IMR-90 (cell line): ENCODE data around the gene TBATA. TPM values are rescaled to one million over a fixed set of nuclear protein-coding genes. Genes with fewer than 3 reads are reported as not detected.

Source experiments
- ATAC-seq: fragments of 200-7000 bp; cut with Tn5 transposase; 2 replicates; pipeline ENCODE4 v1.9.1; 2020; ENCODE audit warnings: low read depth, mild to moderate bottlenecking, moderate library complexity
- BruUV-seq: library from RNA; stranded (reverse); fragments of 400-500 nt; replicated peaks from 2 replicates; lab custom pipeline; 2021; lab: Mats Ljungman, UMichigan
- CTCF ChIA-PET: fragments of 300-600 bp; formaldehyde crosslinking; extraction: SDS; loops from one replicate; lab custom pipeline; 2021; ENCODE audit warnings: antibody characterized with exemption; lab: Yijun Ruan, JAX
- POLR2A ChIA-PET: fragments of 300-600 bp; sonication (Branson Sonifier 250); formaldehyde crosslinking; loops from one replicate; lab custom pipeline; 2022; ENCODE audit warnings: antibody characterized with exemption; ENCODE audit not compliant: unreplicated experiment; lab: Charles Lee
- DNase-seq: peaks from one replicate; pipeline ENCODE4 v3.0.0; 2013
- H2AFZ ChIP-seq: replicated peaks from 2 replicates; pipeline ENCODE3; 2013; ENCODE audit warnings: low read length, mild to moderate bottlenecking; ENCODE audit not compliant: poor library complexity
- H2AK5ac ChIP-seq: 2 replicates; pipeline ENCODE4 v1.6.1; 2013; ENCODE audit warnings: low read depth, low read length, inconsistent platforms
- H2AK9ac ChIP-seq: replicated peaks from 2 replicates; pipeline ENCODE3; 2013; ENCODE audit warnings: mild to moderate bottlenecking, low read depth, low read length, moderate library complexity; ENCODE audit not compliant: poor library complexity
- H2BK120ac ChIP-seq: 2 replicates; pipeline ENCODE4 v1.6.1; 2013; ENCODE audit warnings: low read depth, low read length, inconsistent platforms
- H2BK15ac ChIP-seq: 3 replicates; pipeline ENCODE4 v1.6.1; 2013; ENCODE audit warnings: low read depth, low read length, inconsistent platforms
- H2BK20ac ChIP-seq: 2 replicates; pipeline ENCODE4 v1.6.1; 2013; ENCODE audit warnings: low read depth, mild to moderate bottlenecking, inconsistent platforms, low read length, moderate library complexity
- H2BK5ac ChIP-seq: 2 replicates; pipeline ENCODE4 v1.6.1; 2013; ENCODE audit warnings: mild to moderate bottlenecking, low read depth, low read length, inconsistent platforms; ENCODE audit not compliant: poor library complexity, severe bottlenecking
- H3K14ac ChIP-seq: replicated peaks from 2 replicates; pipeline ENCODE4 v1.6.1; 2013; ENCODE audit warnings: low read depth, low read length, inconsistent platforms
- H3K18ac ChIP-seq: 2 replicates; pipeline ENCODE4 v1.6.1; 2013; ENCODE audit warnings: low read depth, low read length, control low read depth
- H3K23ac ChIP-seq: 2 replicates; pipeline ENCODE4 v1.6.1; 2013; ENCODE audit warnings: low read depth, low read length, inconsistent platforms
- H3K27ac ChIP-seq: 2 replicates; pipeline ENCODE4 v1.5.1; 2013; ENCODE audit warnings: mild to moderate bottlenecking, control low read depth, low read length; ENCODE audit not compliant: insufficient read depth
- H3K27me3 ChIP-seq: 2 replicates; pipeline ENCODE4 v1.6.1; 2013; ENCODE audit warnings: low read length; ENCODE audit not compliant: control insufficient read depth, insufficient read depth
- H3K36me3 ChIP-seq: 2 replicates; pipeline ENCODE4 v1.6.1; 2013; ENCODE audit warnings: low read length, mixed read lengths; ENCODE audit not compliant: control insufficient read depth, insufficient read depth
- H3K4ac ChIP-seq: 2 replicates; pipeline ENCODE4 v1.6.1; 2013; ENCODE audit warnings: low read depth, low read length, inconsistent platforms
- H3K4me1 ChIP-seq: 2 replicates; pipeline ENCODE4 v1.6.1; 2013; ENCODE audit warnings: low read length, mixed read lengths; ENCODE audit not compliant: control insufficient read depth, insufficient read depth
- H3K4me2 ChIP-seq: 2 replicates; pipeline ENCODE4 v1.6.1; 2013; ENCODE audit warnings: low read depth, mild to moderate bottlenecking, control low read depth, low read length, moderate library complexity
- H3K4me3 ChIP-seq: 2 replicates; pipeline ENCODE4 v1.5.1; 2013; ENCODE audit warnings: low read depth, mild to moderate bottlenecking, control low read depth, low read length, moderate library complexity; ENCODE audit not compliant: insufficient read depth
- H3K56ac ChIP-seq: 2 replicates; pipeline ENCODE4 v1.6.1; 2013; ENCODE audit warnings: low read length, inconsistent platforms; ENCODE audit not compliant: insufficient read depth; ENCODE audit errors: extremely low read depth
- H3K79me1 ChIP-seq, 2 experiments: 2 replicates each; pipeline ENCODE4 v1.6.1; 2013; ENCODE audit warnings: low read length in 2 of 2, inconsistent platforms in 1 of 2, low read depth in 1 of 2
- H3K9ac ChIP-seq: 2 replicates; pipeline ENCODE4 v1.6.1; 2013; ENCODE audit warnings: low read depth, low read length, control low read depth
- H3K9me1 ChIP-seq: 2 replicates; pipeline ENCODE4 v1.6.1; 2013; ENCODE audit warnings: low read length, inconsistent platforms; ENCODE audit not compliant: insufficient read depth
- H3K9me3 ChIP-seq: 2 replicates; pipeline ENCODE4 v1.6.1; 2013; ENCODE audit warnings: low read length; ENCODE audit not compliant: control insufficient read depth, insufficient read depth
- H4K20me1 ChIP-seq: 2 replicates; pipeline ENCODE4 v1.6.1; 2013; ENCODE audit warnings: low read length, inconsistent platforms; ENCODE audit not compliant: insufficient read depth
- H4K5ac ChIP-seq: 2 replicates; pipeline ENCODE4 v1.6.1; 2013; ENCODE audit warnings: mild to moderate bottlenecking, low read depth, low read length, control low read depth
- H4K8ac ChIP-seq, 2 experiments: 2 replicates each; pipeline ENCODE4 v1.6.1; 2013; ENCODE audit warnings: low read depth in 2 of 2, low read length in 2 of 2, control low read depth in 1 of 2, inconsistent platforms in 1 of 2
- H4K91ac ChIP-seq: 2 replicates; pipeline ENCODE4 v1.6.1; 2013; ENCODE audit warnings: low read depth, low read length, inconsistent platforms; ENCODE audit not compliant: insufficient read depth
- ELK1 ChIP-seq: fragments of 150-350 bp; IDR thresholded peaks from 2 replicates; pipeline ENCODE4 v1.6.1; 2016; ENCODE audit warnings: low read depth, mild to moderate bottlenecking, low read length, moderate library complexity, borderline replicate concordance
- MAFK ChIP-seq: IDR thresholded peaks from 2 replicates; pipeline ENCODE4 v1.6.1; 2012; ENCODE audit warnings: low read depth, low read length, improper control_type of control experiment
- MXI1 ChIP-seq: IDR thresholded peaks from 2 replicates; pipeline ENCODE4 v1.6.1; 2012; ENCODE audit warnings: low read depth, mild to moderate bottlenecking, low read length, moderate library complexity, borderline replicate concordance
- POLR2A ChIP-seq: IDR thresholded peaks from 2 replicates; pipeline ENCODE4 v1.6.1; 2012; ENCODE audit warnings: mild to moderate bottlenecking, low read depth, low read length
- RAD21 ChIP-seq: IDR thresholded peaks from 2 replicates; pipeline ENCODE4 v1.6.1; 2012; ENCODE audit warnings: low read length, improper control_type of control experiment
- WGBS, 2 experiments: methylation state at CpG; one replicate each; pipeline versions ENCODE4 v1.1.5 to v1.1.7; 2013; ENCODE audit warnings: missing lambda C conversion rate in 2 of 2; ENCODE audit not compliant: insufficient read length in 1 of 2; ENCODE audit errors: extremely low coverage in 2 of 2; 5-methylcytosine and 5-hydroxymethylcytosine counted together
- dilution Hi-C: fragments of 300-500 bp; cut with HindIII; formaldehyde crosslinking; loops from one replicate; pipeline ENCODE4 v1.14.3; 2018; ENCODE audit warnings: low sequenced_read_pairs; ENCODE audit not compliant: unreplicated experiment
- in situ Hi-C: fragments of 300-500 bp; cut with MboI; formaldehyde crosslinking; loops from 3 replicates; pipeline ENCODE4 v1.14.3; 2019; ENCODE audit warnings: low sequenced_read_pairs, inconsistent platforms, mixed read lengths
- intact Hi-C: fragments of 100-400 bp; cut with micrococcal nuclease; formaldehyde crosslinking; loops from 2 replicates; pipeline ENCODE4 v1.10.0; 2022
- polyA plus RNA-seq, 3 experiments: library from polyadenylated mRNA; depleted of rRNA; stranded (reverse); fragments of >200 nt; gene quantifications; 2 replicates each; pipeline ENCODE4 v1.2.3, GENCODE V29; 2012; ENCODE audit warnings: low replicate concordance in 1 of 3
- total RNA-seq: library from RNA; depleted of rRNA; stranded (reverse); fragments of >200 nt; gene quantifications from 2 replicates; pipeline ENCODE4 v1.2.3, GENCODE V29; 2012

TBATA gene
- total and polyA plus RNA-seq, 2 of the 4 experiments (the other 2 are of a cell fraction): not detected

- Histone ChIP-seq H4K91ac (no peak overlapping the region), H3K27ac (no peak overlapping the region), H4K5ac (no peak overlapping the region), H2AFZ (no peak overlapping the region), H2BK5ac (no peak overlapping the region), H4K20me1 (no peaks in the 10 kb centered on the region; the same call in none of the 2 replicates), H3K36me3 (peaks cover 6% of the 10 kb centered on the region), H3K4me2 (no peak overlapping the region), H3K14ac (no peak overlapping the region), H3K56ac (no peak overlapping the region), H3K4ac (no peak overlapping the region), H2BK15ac (no peak overlapping the region), H3K18ac (no peak overlapping the region), H3K79me1 (peaks cover 35 to 56% of the 10 kb centered on the region in 2 experiments), H3K9me3 (no peaks in the 10 kb centered on the region), H3K27me3 (no peaks in the 10 kb centered on the region), H3K23ac (no peak overlapping the region), H2AK5ac (no peak overlapping the region), H2BK120ac (no peak overlapping the region), H3K4me1 (peaks cover 10% of the 10 kb centered on the region), H3K4me3 (no peak overlapping the region), H3K9me1 (no peaks in the 10 kb centered on the region; the same call in 1 of the 2 replicates), H2BK20ac (no peak overlapping the region), H2AK9ac (no peak overlapping the region), H3K9ac (no peak overlapping the region), H4K8ac (no peak overlapping the region)
- whole genome bisulfite sequencing, 2 experiments: no CpG with 5 or more reads among the region's 2 CpGs
- intact Hi-C loops: no loop called here
- TF ChIP-seq ELK1 (no peak), POLR2A (no peak), MXI1 (no peak), RAD21 (no peak), MAFK (peak; percentile 71)
- in situ Hi-C loops: no loop called here
- ChIA-PET CTCF (interaction anchor here (0.6 kb wide), 1 partner anchor 36 kb away, joined by 4 read pairs; no protein-coding TSS in a partner anchor), POLR2A (no interaction called here)
- ATAC-seq: no peak; the same call in 1 of the 2 replicates
- dilution Hi-C loops: no loop called here
- no TSS peak for BruUV-seq
- peak; percentile 50 for DNase-seq
Observed at GRCh38 chr10:70827086-70827757, 42.0 kb upstream of the TBATA start.
